ENCODE data around the gene PUS10. TPM values are rescaled to one million over a fixed set of nuclear protein-coding genes. Genes with fewer than 3 reads are reported as not detected.
"Not testable (repeated sequence)": the region's sequence is repeated elsewhere in the genome, so short reads cannot be mapped to it uniquely, and the experiment has no call there.

The PUS10 gene
- total and polyA plus RNA-seq, 11 donors, result 1.9 to 6.5 (median 4.4) TPM

GRCh38 chr2:60925994-60926740 lies 91.9 kb downstream of the PUS10 start:
- H3K4me3 ChIP-seq, result no peak overlapping the region
- DNase-seq (no peak), ATAC-seq (no peak)
- TF ChIP-seq POLR2A (IDR thresholded peaks at IDR 0.05), result no peak
- TF ChIP-seq CTCF (IDR thresholded peaks at IDR 0.05), result no peak
- peak overlapping the region in 1 of 12 donors; percentile 64 for H3K27ac ChIP-seq
- no peaks in the 10 kb centered on the region for H3K27me3 ChIP-seq
- intact Hi-C loops (cut with DNase I), result no loop called here
- WGBS, 4 donors, result 85 to 95% (median 88%) methylated on average over 7 of the region's 7 CpGs
- no peaks in the 10 kb centered on the region for H3K9me3 ChIP-seq
- peaks cover 0 to 65% (median 51%) of the 10 kb centered on the region in 9 donors for H3K36me3 ChIP-seq
- H3K4me1 ChIP-seq, result peaks cover 0 to 19% (median 0%) of the 10 kb centered on the region in 12 donors

GRCh38 chr2:60907329-60907728 lies 110.7 kb downstream of the PUS10 start:
- 91 to 97% (median 95%) methylated on average over 8 of the region's 8 CpGs for WGBS, 4 donors
- Histone ChIP-seq H3K4me1 (no peaks in the 10 kb centered on the region), H3K27ac (no peak overlapping the region), H3K36me3 (peaks cover 0 to 75% (median 26%) of the 10 kb centered on the region in 9 donors), H3K4me3 (no peak overlapping the region), H3K9me3 (no peaks in the 10 kb centered on the region), H3K27me3 (no peaks in the 10 kb centered on the region)
- no peak for DNase-seq
- intact Hi-C loops (cut with DNase I), result no loop called here
- no peak for ATAC-seq
- TF ChIP-seq POLR2A (IDR thresholded peaks at IDR 0.05) (no peak), CTCF (IDR thresholded peaks at IDR 0.05) (no peak)

GRCh38 chr2:60906395-60906794 lies 111.7 kb downstream of the PUS10 start:
- H3K27ac ChIP-seq, result no peak overlapping the region
- H3K36me3 ChIP-seq, result peaks cover 0 to 84% (median 35%) of the 10 kb centered on the region in 9 donors
- H3K9me3 ChIP-seq, result no peaks in the 10 kb centered on the region
- intact Hi-C loops (cut with DNase I), result no loop called here
- no peak for ATAC-seq
- H3K4me3 ChIP-seq, result no peak overlapping the region
- no peaks in the 10 kb centered on the region for H3K4me1 ChIP-seq
- no peaks in the 10 kb centered on the region for H3K27me3 ChIP-seq
- DNase-seq, result no peak
- WGBS, 4 donors, result 91 to 100% (median 95%) methylated on average over 2 of the region's 2 CpGs
- TF ChIP-seq CTCF (IDR thresholded peaks at IDR 0.05), result no peak
- no peak for TF ChIP-seq POLR2A (IDR thresholded peaks at IDR 0.05)

GRCh38 chr2:60905867-60906266 lies 112.2 kb downstream of the PUS10 start:
- peaks cover 0 to 89% (median 40%) of the 10 kb centered on the region in 9 donors for H3K36me3 ChIP-seq
- intact Hi-C loops (cut with DNase I); H3K9me3 ChIP-seq; H3K4me1 ChIP-seq; H3K4me3 ChIP-seq; DNase-seq; ATAC-seq; H3K27ac ChIP-seq; H3K27me3 ChIP-seq: not testable (repeated sequence)
- WGBS, 4 donors, result 85 to 95% (median 93%) methylated on average over 5 of the region's 5 CpGs

GRCh38 chr2:60901296-60901695 lies 116.8 kb downstream of the PUS10 start:
- H3K36me3 ChIP-seq, result peaks cover 0 to 98% (median 83%) of the 10 kb centered on the region in 9 donors
- 90 to 93% (median 92%) methylated on average over 6 of the region's 6 CpGs for WGBS, 4 donors
- H3K9me3 ChIP-seq, result not testable (repeated sequence)

More at GRCh38 chr2:60901296-60901695, 116.8 kb downstream of the PUS10 start:
- H3K4me3 ChIP-seq; ATAC-seq; H3K27me3 ChIP-seq; H3K27ac ChIP-seq; DNase-seq; intact Hi-C loops (cut with DNase I): not testable (repeated sequence)
- peaks cover 0 to 10% (median 0%) of the 10 kb centered on the region in 12 donors for H3K4me1 ChIP-seq
